NCI-H146 treated with DMSO at 0.1 percent for 48 hours (cell line): ENCODE data around the gene SNX14.
"Not testable (repeated sequence)": the region's sequence is repeated elsewhere in the genome, so short reads cannot be mapped to it uniquely, and the experiment has no call there.

Source experiments
- DNase-seq: peaks from one replicate; lab custom pipeline; 2025; ENCODE audit not compliant: unreplicated experiment; lab: John Stamatoyannopoulos, UW

The SNX14 gene, protein sequence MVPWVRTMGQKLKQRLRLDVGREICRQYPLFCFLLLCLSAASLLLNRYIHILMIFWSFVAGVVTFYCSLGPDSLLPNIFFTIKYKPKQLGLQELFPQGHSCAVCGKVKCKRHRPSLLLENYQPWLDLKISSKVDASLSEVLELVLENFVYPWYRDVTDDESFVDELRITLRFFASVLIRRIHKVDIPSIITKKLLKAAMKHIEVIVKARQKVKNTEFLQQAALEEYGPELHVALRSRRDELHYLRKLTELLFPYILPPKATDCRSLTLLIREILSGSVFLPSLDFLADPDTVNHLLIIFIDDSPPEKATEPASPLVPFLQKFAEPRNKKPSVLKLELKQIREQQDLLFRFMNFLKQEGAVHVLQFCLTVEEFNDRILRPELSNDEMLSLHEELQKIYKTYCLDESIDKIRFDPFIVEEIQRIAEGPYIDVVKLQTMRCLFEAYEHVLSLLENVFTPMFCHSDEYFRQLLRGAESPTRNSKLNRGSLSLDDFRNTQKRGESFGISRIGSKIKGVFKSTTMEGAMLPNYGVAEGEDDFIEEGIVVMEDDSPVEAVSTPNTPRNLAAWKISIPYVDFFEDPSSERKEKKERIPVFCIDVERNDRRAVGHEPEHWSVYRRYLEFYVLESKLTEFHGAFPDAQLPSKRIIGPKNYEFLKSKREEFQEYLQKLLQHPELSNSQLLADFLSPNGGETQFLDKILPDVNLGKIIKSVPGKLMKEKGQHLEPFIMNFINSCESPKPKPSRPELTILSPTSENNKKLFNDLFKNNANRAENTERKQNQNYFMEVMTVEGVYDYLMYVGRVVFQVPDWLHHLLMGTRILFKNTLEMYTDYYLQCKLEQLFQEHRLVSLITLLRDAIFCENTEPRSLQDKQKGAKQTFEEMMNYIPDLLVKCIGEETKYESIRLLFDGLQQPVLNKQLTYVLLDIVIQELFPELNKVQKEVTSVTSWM

GRCh38 chr6:85593438-85594196 lies at the start of gene SNX14:
Gene SNX14 (minus strand): TSS chr6:85593858. CDS start chr6:85593718, 140 bp downstream.
- DNase-seq = peak; percentile 79

DNA sequence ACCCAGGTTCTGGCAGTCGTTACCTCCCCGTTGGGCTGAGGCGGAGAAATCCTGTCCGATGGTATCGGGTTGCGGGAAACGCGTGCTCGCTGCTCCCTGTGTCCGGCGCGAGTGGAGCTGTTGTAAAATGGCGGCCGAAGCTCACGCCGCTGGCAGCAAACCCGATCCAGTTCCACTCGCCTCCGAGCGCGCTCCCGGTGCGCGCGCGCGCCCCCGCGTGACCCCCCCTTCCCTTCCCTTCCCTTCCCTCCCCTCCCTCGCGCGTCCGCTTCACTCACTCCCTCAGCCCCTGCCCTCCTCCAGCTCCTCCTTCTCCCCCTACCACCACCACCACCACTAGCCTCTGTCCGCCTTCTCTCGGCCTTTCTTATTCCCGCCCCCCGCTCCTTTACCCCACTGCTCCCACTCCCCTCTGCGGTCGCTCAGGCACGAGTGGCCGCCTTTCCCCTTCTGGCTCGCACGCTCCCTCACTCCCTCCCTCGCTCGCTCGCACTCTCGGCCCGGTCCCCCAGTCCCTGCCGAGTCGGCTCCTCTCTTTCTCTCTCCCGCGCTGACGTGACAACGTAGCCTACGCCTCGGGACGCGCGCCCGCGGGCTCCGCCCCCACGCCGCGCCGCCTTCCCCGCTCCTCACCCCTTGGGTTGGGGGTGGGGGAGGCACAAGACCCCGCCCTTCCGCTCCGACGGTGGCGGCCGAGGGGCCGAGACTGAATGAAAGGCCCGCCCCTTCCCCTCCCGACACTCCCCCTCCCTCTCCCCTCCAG lies 49.3 kb upstream of the SNX14 start, which contains the start of gene SYNCRIP:
TSS of gene SYNCRIP (minus strand) at position 113 of the 763 bp plus-strand sequence. CDS start 1,447 bp downstream, outside the sequence.
- DNase-seq = peak; percentile 90

GRCh38 chr6:85641897-85642773 lies 48.5 kb upstream of the SNX14 start:
- peak; percentile 57 for DNase-seq

DNA sequence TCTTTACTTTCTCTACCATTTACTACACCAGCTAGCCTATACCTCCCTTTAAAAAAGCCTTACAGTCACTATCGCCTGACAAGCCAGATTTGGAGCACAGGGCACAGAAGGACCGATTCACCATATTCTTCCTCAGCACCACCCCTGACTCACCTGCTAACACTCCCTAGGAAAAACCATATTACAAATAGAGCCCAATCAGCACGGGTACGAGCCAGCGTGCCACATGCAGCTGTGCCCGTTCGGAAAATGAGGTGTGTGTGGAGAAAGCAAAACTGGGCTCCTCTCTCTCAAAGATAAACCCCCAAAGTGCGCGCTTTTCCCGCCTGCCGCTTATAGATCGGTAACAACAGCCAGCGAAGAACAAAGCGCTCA lies 47.9 kb upstream of the SNX14 start:
- DNase-seq = no peak

GRCh38 chr6:85640821-85641220 lies 47.2 kb upstream of the SNX14 start:
- no peak for DNase-seq

DNA sequence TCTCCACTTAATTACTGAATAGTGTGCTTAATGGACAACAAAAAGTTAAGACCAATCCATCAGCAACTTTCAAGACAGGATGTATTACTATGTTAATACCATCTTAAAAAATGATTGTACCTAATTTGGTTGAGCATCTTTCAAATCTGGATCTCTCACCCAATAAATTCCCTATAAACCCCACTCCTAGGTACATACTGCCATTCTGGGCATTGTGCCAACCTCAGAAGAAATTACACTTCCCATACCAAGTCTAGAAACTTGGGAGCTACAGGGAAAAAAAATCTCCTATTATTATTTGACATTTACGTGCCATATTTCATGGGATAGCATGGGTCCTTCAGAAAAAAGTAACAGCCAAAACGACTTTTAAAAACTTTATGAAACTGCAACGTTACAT lies 43.9 kb upstream of the SNX14 start:
- no peak for DNase-seq

GRCh38 chr6:85632164-85632942 lies 38.7 kb upstream of the SNX14 start:
- DNase-seq = no peak

GRCh38 chr6:85631117-85631516 lies 37.5 kb upstream of the SNX14 start:
- not testable (repeated sequence) for DNase-seq

- DNase-seq = no peak
Measured at GRCh38 chr6:85628353-85628752, 34.7 kb upstream of the SNX14 start.

DNA sequence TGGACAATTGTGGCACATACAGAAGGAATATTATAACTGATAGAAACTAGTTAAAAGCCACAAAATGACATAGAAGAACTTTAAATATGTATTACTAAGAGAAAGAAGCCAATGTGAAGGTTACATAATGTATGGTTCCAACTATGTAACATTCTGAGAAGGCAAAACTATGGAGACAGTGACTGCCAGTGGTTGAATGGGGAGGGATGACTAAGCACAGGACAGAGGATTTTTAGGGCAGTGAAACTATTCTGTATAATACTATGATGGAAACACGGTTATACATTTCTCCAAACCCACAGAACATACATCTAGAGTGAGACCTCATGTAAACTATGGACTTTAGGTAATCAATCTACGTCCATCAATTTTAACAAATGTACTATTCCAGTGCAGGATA lies 26.6 kb upstream of the SNX14 start:
- no peak for DNase-seq

DNA sequence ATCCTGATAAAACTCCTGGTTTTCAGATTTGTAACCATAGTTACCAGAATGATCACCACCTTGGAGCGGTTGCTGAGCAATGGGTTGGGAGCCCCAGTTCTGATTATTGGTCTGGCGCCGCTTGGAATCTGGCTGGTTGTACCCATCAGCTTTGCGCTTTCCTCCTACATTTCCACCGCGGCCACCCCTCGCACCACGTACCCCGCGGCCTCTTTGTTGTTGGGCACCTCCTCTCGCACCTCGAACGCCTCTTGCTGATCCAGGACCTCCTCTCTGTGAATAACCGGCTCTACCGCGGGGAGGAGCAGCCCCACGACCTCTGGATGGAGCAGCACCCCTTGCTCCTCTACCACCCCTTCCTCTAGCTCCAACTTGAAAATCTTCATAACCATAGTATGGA lies 21.1 kb upstream of the SNX14 start:
- no peak for DNase-seq

DNA sequence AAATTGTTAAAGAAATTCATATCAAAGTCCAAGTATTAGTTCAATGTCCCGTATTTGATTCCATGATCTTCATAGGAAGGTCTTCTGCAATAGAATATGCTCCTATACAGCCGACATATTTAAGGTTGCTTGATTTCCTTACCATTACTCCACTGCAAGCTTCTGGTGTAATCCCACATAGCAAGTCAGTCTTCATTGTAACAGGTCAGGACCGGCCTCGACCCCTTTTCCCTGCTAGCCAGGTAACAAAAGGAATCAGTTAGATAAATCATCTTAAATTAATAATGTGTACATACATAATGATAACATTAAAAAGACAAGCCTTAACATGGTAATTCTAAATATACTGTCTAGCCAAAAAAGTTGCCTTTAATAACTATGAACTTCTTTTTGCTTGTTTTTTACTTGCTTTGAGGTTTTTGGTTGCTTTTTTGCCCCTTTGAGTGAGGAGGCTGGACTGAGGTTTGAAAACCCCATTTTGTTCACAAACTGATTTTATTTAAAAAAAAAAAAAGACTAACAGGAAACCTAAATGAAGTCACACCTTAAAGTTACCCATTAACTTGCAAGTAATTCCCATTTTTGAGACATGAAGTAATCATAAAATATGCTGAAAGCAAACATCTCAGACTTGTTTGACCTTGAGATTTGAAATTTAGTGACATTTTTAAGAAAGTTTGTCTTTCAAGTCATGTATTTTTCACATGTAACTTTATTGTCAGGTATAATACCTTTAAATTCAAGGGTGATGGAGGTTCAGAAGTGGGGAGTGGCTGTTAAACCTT lies 19.2 kb upstream of the SNX14 start:
- no peak for DNase-seq

DNA sequence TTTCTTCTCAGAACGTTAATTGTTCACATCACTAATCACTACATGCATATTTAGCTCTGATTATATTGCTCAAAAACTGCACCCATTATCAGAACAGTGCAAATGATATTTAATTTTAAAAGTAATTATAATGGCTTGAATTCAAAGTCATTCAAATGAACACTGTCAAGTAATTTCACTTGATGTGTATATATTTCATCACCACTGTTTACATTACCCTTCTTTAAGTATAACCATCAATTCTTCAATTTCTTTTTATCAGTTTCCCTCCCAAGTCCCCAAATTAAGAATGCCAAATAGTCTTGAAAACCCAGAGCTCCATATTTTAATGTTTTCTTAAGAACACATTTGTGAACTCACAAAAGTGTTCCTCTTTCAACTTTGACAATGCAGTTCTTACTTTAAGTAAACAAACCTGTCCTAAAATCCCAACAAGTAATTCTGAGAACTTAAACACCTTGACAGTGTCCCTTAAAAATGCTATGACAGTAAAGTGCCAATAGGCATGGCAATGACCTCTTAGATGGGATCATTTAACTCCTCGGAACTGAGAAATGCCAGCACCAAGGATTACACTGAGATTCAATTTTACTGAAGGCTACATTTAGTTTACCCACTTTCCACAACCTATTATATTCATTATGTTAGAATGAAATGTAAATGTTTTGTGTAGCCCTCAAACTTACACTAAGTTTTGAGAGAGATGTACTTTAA lies 16.7 kb upstream of the SNX14 start:
- DNase-seq = no peak

DNA sequence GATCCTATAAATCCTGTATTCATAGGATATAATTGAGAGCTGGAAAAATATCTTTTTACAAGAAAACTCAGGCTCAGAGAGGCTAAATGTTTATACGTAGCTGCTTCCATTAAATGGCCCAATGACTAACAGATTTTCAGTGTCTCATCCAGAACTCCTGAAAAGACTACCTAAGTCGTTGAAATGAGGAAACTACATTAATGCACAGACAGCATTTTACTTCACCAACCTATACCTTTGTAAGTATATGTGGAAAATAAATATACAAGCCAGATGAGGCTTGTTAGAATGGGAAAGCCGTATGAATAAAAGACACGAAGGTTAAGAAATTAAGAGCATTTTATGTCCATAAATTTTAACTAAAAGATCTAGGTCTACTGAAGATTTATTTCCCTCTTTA lies 8.4 kb upstream of the SNX14 start:
- no peak for DNase-seq

DNA sequence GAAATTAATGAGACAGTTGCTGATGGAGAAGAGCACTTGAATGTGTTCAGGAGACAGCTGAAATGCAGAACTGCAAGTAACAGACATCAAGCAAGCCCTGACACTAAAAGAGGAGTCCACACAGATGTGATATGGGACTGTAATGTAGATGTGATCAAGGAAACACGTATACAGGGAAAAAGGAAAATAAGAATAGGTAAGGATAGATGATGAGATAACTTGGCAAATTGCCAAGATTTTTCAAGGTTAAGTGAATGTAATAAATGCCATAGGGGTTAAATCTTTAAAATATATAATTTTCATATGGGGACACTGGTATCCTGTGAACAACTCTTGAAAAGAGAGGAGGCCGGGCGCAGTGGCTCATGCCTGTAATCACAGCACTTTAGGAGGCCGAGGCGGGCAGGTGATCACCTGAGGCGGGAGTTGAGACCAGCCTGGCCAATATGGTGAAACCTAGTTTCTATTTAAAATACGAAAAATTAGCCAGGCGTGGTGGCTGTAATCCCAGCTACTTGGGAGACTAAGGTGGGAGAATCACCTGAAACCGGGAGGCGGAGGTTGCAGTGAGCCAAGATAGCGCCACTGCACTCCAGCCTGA lies 7.2 kb upstream of the SNX14 start:
- DNase-seq = no peak

GRCh38 chr6:85594197-85594930 lies 706 bp upstream of the SNX14 start:
- peak; percentile 44 for DNase-seq
